Globus pallidus (tissue), 1 donor: Measurements from ENCODE around the gene ARSI.

Source experiments
- DNase-seq: peaks from one replicate; pipeline ENCODE4 v3.0.0-alpha.2; 2015; ENCODE audit warnings: low spot score

The ARSI gene

DNA sequence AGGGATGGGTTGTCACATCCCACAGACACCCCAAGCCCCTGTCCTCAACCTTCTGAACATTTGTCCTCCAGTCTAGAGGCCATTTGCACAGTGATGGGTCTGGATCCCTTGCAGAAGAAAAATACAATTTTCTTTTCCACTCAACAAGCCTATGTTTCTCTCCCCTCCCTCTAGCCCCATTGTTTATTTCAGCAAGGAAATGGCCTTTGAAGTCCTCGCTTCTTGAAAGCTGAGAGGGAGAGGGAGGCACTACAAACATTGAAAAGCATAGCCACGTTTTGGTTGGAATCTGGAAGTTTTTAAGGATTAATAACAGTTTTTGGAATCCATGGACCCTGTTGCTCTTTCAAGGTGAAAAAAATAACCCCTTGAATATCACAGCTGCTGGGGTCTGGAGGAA is 24.0 kb upstream of the ARSI start:
- no peak for DNase-seq

DNA sequence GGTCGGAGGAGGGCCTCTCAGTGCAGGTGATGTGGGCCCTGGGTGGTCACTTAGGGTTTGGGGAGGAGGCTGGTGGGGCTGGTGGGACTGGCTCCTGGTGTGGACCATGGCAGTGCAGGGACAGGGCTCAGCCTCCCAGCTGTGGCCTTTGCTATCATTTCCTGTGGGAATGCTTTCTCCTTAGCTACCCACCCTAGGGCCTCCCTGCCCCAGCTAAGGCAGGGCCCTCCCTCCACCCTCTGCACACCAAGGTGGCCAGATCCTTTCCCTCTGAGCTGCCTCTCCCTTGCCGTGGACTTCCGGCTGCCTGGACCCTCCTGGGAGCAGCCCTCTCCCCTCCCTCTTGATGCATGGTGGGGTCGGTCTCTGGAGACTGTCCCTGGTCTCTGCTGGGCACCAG is 22.7 kb upstream of the ARSI start:
- no peak for DNase-seq

DNA sequence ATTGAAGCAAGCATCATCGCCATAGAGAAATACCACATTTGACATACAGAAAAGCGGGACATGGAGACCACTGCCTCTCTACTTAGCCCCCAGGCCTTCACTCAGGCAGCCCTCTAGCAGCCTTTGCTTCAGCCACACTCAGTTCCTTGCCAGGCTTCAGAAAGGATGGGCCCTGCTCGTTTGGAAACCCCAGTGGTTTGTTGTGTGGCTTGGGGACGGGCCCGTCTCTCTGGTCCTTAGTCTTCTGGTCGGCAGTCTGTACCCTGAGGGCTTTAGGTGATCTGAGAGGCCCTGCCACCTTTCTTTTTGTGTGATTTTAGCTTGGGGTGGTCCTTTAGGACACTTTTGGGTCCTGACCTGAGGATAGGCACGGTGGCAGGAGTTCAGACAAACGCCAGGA is 21.1 kb upstream of the ARSI start:
- no peak for DNase-seq

DNA sequence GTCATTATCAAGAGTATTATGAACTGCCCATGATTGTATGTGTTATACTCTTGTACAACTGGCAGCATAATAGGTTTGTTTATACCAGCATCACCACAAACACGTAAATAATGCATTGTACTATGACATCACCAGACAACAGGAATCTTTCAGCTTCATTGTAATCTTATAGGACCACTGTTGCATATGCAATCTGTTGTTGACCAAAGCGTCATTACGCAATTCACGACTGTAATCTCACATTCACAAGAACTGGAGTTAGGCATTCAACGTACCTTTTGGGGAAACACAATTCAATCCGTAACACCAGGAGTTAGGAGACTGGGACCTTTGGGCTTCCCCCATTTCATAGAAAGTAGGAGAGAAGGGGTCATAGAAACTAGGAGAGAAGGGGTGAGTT is 20.4 kb upstream of the ARSI start:
- no peak for DNase-seq

DNA sequence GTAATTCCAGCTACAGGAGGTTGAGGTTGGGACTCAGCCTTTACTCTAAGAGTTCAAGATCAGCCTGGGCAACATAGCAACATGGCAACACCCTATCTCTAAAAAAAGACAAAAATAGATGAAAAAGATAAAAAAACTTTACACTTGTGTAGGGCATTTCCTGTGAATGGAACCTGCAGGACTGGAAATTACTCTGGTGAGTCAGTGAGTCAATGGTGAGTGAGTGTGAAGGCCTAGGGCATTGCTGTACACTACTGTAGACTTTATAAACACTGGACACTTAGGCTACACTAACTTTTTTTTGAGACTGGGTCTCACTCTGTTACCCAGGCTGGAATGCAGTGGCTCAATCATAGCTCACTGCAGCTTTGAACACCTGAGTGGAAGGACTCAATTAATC is 19.5 kb upstream of the ARSI start:
- no peak for DNase-seq

DNA sequence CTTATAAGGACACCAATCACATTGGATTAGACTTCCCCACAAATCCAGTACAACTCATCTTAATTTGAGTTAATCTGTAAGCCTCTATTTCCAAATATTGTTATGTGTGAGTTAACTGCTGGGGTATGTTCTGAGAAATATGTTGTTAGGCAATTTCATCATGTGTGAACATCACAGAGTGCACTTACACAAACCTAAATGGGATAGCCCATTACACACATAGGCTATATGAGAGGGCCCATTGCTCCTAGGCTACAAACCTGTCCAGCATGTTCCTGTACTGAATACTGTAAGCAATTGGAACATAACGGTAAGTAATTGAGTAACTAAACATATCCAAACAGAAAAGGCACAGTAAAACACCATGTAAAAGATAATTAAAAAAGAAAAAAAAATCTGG is 19.1 kb upstream of the ARSI start:
- no peak for DNase-seq

DNA sequence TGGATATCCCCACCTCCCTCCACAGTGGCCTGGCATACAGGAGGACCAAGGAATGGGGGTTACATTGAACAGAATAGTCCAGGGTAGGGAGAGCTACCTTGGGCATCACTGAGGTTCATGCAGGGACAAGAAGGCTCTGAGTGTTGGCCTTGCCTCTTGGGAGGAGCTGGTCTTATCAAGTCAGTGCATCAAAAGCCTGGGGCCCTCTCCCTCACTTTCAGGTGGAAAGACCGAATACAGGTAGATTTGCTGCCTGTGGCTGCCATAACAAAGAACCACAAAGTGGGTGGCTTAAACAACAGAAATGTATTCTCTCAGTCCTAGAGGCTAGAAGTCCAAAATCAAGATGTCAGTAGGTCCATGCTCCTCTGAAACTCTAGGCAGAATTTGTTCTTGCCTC is 18.5 kb upstream of the ARSI start:
- no peak for DNase-seq

DNA sequence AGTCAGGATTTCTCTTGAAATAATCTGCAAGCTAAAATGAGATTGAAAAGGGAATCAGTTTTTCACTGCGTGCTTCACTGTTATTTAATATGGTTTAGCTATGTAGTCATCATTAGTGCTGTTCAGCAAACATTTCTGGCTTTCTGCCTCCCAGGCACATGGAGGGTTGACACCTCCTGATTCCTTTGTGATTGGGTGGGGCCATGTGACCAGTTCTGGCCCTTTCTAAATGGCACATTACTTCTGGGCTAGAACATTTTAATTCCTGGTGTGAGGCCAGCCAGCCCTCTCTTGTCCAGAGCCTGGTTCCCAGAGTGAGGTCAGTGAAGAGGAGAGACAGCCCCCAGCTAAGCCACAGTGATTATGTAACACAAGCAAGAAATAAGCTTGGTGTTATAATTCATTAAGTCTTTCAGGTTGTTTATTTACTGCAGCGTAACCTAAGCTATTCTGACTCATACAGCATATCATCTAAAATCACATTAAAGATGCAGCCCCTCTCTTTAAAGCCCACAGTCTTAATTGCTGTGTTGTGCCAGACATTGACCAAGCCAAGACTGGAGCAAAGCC is 17.4 kb upstream of the ARSI start:
- DNase-seq, result peak; percentile 78

DNA sequence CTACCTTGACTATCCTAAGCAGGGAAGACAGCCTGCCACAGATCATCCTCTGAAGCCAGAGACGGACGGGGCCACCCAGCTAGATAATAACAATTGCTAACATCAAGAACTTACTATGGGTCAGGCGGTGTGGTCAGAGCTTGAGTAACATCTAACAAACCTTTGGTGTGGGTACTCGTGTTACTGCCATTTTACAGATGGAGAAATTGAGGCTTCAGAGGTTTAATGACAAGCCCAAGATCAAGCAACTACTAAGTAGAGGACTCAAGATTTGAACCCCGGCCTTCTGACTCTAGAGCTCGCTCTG is 16.7 kb upstream of the ARSI start:
- DNase-seq, result no peak

DNA sequence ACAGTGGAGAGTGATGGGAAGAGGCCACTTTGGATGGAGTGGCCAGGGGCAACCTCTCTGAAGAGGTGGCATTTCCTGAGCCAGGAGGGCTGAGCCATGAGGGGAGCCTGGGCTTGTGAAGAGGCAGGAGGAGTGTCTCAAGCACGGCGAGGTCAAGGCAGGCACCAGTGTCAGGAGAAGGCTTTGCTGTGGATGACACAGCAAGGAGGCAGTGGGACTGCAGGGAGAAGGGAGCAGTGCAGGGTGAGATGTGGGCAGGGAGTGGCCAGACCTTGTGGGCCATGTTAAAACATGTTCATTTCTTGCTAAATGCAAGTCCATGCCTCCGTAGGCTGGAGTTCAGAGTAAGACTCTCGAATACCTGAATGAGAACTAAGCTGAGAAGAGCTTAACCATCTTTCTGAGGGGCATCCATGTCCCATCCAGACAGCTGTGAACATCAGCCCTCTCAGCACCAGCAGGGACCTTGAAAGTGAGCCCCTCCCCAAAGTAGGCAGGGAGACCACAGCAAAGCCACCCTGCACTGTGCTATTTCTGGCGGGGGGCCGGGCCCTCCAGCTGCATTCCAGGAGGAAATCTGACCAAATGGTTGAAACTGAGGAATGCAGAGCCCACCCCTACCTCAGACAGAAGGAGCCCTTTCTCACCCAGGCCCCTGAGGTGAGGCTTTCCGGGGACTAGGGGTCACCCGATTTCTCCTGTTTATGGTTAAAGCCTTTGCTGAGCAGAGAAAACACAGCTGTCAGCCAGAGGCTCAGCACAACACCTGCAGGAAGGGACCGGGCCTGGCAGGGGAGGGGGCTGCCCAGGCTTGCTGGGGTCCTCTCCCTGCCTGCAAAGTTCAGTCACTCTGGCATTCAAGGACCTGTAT is 16.1 kb upstream of the ARSI start:
- no peak for DNase-seq

DNA sequence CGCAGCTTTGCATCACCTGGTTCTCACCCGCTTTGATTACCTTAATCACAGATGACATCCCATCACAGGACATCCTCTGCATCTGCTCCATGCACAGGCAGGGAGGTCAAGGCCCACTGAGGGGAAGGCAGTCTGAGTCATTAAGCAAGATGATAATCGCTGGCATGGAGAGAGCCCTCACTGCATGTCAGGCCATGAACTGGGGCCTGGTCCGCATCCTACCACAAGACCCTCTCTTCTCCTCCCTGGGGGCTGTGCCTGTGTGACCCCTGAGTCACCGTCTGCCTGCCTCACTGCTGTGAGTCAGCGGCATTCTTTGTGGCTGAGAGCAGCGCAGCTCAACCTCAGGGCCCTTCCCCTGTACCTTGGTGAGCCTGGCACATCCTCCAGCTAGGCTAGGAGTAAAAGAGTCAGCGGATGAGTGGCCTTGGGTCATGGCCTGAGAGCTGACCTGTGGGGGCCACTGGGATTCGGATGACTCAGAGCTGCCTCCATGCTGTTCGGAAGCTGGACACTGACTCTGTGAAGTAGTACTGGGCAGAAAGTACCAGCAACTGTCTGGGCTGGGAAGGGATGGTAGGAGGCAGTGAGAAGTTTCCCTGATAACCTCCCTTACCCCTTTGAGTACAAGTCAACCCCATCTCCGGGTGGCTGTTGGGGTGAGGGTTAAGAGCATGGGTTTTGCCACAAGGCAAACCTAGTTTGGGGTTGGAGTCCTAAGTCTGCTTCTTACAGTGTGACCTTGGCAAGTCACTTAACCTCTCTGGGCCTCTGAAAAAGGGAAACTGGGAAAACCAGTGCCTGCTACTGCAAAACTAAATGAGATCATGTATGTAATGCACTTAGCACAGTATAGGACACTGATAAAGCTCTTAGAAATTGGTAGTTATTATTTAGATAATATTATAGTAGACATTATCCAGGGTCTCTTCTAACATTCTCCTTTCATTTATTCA is 14.6 kb upstream of the ARSI start:
- no peak for DNase-seq

DNA sequence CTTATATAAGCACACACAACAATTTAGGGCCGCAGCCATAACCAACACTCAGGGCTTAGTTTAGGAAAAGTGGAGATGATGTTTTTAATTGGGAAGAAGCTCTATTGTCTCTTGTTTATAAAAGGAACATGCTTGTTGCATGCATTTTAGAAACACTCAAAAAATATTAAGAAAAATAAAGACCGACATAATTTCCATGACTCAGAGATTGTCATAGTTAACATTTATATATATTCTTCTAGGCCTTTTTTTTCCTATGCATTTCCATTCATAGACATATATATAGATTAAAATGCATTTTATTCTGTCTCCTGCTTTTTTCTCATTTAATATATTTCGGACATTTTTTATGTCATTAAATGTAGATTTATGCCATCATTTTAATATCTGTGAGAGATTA is 13.6 kb upstream of the ARSI start:
- no peak for DNase-seq

DNA sequence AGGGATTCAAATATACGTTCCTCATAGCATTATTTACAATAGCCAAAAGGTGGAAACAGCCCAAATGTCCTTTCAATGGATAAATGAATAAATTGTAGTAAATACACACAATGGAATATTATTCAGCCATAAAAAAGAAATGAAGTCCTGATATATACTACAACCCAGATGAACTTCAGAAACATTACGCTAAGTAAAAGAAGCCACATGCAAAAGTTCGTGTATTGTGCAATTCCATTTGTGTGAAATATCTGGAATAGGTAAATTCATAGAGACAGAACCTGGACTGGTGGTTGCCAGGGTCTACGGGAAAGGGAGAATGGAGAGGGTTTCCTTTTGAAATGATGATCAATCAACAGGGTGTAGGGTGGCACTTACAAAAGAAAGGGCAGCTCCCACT is 12.5 kb upstream of the ARSI start:
- no peak for DNase-seq

DNA sequence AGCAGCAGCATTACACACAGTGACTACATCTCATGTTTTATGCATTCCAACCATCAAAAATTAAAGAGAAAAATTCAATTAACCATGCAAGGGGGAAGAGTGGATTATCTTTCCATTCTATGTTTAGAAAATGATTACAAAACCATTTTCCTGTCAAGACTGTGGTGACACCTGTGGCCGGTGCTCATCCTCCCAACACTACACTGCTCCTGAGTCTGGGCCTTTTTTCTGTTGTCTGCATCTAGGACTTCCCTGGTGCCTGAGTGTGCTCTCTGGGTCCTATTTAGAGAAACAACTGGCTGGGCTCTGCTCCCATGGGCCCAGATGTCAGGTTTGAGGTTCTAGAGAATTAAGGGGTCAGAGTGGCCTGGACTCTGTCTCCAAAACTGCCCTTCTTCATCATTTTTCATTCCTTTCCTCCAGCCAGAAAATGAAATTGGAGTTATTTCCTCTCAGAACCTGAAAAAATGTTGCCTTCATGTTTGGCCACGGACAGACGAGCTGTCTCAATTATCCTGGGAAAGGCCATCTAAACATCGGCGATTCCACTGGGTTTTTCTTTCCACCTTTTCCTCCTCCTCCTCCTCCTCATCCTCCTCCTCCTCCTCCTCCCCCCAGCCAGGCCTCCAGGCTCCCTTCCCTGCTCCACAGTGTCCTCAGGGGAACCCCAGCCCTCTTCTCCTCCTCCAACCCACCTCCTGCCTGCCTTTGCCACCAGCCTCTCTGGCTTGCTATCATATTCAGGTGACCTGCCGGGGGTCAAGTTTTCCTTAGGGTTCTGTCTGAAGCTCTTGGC is 11.4 kb upstream of the ARSI start:
- DNase-seq, result no peak

DNA sequence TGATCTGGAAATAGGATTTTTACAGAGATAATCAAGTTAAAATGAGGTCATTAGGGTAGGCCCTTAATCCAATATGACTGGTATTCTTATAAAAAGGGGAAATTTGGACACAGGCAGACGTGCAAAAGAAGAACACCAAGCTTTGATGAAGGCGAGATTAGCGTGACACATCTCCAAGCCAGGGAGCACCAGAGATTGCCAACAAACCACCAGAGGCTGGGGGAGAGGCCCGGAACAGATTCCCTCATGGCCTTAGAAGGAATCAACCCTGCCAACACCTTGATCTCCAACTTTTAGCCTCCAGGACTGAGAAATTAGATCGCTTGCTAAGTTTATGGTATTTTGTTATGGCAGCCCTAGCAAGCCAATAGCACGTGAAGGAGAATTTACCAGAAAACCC is 10.8 kb upstream of the ARSI start:
- no peak for DNase-seq

DNA sequence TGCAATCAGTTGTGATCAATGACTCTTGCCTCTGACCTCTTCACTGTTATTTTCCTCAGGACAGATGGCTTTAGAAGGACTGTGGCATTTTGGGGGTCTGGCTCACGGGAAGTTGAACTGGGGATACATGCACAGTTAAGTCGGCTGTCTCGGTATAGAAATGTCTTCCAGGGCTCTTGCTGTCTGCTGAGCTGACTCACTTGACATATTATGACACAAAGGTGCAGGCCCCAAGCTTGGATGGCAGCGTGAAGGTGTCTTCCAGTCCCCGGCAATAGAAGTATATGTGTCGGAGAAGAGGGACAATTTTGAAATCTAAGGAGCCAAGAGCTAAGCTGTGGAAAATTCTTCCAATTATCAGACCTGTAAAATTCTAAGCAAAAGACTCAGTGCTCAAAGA is 9.8 kb upstream of the ARSI start:
- DNase-seq, result no peak

DNA sequence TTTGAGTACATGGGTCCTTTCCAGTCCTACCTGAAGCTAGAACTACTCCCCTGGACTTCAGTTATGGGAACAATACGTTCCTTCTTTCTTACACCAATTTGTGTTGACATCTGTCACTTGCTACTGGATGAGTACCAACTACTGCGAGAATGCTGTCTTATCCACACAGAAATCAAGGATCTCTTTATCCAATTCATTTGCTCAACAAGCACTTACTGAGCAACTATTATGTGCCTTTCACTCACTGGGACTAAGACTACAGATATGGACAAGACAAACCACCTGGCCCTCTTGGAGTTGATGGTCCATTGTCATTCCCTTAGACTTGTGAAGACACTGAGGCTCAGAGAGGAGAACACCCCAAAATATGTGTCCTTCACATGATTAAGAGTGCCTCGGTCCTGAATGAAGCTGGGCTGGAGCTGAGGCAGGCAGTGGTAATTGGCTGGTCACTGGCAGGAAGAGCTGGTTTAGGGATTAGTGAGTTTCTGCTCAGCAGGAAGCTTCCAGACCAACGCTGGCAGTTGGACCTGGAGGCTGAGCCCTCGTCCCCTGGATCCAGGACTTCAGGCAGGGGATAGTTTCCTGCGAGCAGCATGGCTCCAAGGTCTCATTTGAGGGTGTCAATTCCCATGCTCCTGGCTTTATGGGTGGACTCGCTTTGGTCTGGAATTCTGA is 8.4 kb upstream of the ARSI start:
- DNase-seq, result no peak

DNA sequence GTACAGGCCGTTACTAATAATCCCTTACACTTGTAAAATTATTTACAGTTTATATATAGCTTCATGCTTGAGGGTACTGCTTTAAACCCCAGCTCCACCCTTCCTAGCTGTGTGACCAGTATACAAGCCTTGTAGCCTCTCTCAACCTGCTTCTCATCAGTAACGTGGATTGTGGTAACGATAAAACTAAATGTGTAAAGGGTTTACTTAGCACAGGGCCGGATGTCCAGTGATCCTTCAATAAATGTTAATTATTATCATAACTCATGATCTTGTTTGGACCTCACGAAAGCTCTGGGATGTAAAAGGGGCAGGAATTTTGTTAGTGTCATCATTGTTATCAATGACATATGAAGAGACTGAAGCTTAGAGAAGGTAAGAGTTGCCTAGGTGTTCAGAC is 7.5 kb upstream of the ARSI start:
- no peak for DNase-seq

DNA sequence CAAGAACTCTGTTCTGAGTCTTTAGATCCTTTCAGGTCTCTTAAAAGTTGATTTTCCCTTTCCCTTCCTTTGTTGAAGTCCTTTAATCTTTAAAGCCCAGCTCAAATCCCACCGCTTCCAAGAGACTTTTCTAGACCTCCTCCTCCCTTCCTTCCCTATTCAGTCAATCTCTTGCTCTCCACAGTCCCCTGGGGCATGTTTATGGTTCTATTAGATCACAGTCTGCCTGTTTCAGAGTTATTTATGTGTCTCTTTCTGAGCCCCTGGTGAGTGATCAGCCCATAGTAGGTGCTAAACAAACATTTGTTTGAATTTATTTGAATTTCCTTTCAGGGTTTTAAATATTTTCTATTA is 7.2 kb upstream of the ARSI start:
- no peak for DNase-seq

DNA sequence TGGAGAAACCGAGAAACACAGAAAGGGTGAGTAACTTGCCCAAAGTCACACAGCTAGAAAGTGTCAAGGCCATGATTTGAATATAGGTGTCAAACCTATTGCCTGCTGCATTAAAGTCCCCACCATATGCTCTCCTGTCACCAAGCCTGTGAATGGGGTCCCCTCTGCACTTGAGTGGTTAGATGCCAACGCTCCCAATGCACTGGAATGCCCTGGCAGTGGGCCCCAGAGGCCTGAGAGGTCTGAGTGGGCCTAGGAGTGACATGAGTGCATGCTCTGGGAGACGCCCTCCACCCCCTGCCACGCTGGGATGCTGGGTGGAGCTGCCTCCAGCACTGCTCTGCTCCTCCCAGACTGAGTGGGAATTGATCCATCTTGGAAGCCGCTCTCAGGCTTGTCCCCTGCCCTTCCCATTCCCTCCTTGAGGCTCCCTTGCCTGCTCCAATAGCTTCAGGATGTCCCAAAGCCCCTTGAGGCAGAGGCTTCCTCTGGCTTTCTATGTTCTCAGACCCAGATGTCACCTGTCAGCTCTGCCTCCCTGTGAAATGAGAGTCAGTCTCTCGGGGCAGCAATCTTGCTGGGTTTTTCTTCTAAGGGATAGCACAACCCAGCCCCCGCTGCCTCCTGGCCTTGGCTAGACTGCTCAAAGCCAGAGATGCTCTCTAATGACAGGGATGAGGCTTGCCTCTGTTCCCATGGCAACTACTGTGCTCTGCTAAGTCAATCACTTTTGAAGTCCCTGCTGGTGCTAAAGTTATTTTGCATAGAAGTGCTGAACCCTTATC is 6.6 kb upstream of the ARSI start:
- no peak for DNase-seq
